T-helper 1 cell treated with Interleukin-12 subunit alpha and Interleukin-12 subunit beta and Interleukin-4 antibody, amounts not matched to agents 30 μg/mL and 1 μg/mL, for 36 hours (primary cell): ENCODE data around the gene MAPRE3.

Source experiments
- H3K27ac Mint-ChIP-seq: one replicate; pipeline ENCODE4 v1.8.0; 2021; ENCODE audit warnings: mild to moderate bottlenecking, mixed read lengths
- H3K27me3 Mint-ChIP-seq: one replicate; pipeline ENCODE4 v1.8.0; 2021; ENCODE audit warnings: low read depth, mixed read lengths
- H3K36me3 Mint-ChIP-seq: one replicate; pipeline ENCODE4 v1.8.0; 2021; ENCODE audit warnings: low read depth, mixed read lengths
- H3K4me1 Mint-ChIP-seq: one replicate; pipeline ENCODE4 v1.8.0; 2021; ENCODE audit warnings: low read depth, mixed read lengths
- H3K4me3 Mint-ChIP-seq: one replicate; pipeline ENCODE4 v1.8.0; 2021; ENCODE audit warnings: mild to moderate bottlenecking, moderate library complexity, mixed read lengths
- H3K9me3 Mint-ChIP-seq: one replicate; pipeline ENCODE4 v1.8.0; 2021; ENCODE audit warnings: mixed read lengths

MAPRE3 gene

DNA sequence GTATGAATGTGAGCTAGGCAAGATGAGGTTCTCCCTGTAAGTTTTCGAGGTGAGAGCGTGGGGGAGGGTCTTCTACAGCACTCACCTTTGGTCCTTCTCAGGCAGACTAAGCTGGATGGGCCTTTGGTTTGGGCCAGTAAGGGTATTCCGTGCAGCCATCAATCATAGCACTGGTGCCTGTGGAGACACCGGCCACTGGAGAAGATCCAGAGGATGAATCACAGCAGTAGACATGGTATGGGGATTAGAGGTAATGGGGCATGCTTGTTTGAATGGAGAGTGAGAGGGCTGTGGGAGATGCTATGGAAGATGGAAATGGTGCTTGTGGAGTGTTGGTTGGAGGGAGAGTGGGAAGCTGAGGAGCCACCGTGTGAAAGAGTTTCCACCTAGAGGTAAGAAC is 16.1 kb downstream of the MAPRE3 start:
- H3K27ac Mint-ChIP-seq, result no peak overlapping the region
- no peaks in the 10 kb centered on the region for H3K9me3 Mint-ChIP-seq
- no peaks in the 10 kb centered on the region for H3K27me3 Mint-ChIP-seq
- H3K4me1 Mint-ChIP-seq, result no peaks in the 10 kb centered on the region
- no peak overlapping the region for H3K4me3 Mint-ChIP-seq
- no peaks in the 10 kb centered on the region for H3K36me3 Mint-ChIP-seq

DNA sequence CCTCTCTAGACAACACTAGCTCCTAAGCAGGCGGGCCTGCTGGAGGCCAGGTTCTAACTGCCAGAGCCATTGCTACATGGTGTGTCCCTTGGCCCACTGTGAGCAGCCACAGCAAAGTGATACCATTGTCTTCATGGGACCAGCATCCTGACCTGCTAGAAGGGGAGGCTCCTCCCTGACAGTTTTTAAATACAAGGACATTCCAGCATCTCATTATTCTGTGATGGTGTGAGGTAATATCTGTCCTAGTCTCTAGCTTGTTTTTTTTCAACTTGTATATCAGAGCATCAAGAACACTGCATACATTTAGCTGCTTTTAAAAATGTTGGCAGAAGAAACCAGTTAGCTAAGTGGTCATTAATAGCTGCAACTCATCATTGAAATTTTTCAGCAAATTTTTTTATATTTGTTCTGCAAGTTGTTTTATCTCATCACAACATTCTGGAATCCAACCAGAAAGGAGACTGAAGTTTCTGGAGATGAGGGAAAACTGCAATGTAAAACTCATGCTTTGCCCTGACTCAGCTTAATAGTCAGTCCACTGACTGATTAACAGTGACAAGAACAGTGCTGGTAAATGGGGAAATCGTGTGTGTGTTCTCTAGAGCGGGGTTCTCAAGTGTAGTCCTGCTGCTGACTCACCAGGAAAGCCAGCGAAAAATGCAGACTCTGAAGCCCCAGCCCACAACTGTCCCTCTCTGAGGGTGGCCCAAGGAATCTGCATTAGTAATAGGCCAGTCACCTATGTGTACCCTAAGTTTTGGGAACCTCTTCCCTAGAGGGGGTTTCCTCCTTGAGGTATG is 17.8 kb downstream of the MAPRE3 start:
- Mint-ChIP-seq H3K36me3 (peaks cover 1% of the 10 kb centered on the region), H3K27me3 (peaks cover 3% of the 10 kb centered on the region)

DNA sequence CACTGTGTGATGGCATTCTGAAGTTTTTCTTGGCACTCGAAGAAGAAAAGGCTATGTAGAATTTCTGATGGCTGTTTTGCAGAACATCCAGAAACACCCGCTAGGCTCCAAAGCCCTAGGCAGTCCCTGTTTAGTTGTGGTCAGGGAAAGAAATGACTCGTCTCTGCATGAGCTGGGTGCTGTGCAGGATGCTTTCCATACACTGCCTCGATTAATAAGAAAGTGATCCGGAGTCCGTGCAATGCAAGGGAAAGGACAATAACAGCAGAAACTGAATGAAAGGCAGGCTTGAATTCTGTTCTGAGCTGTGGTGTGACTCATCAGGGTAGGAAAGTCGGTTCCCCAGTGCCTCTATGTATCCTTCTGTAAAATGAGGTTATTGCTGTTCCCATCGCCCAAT is 18.7 kb downstream of the MAPRE3 start:
- Mint-ChIP-seq H3K4me1 (no peaks in the 10 kb centered on the region), H3K36me3 (peaks cover 1% of the 10 kb centered on the region), H3K27ac (no peak overlapping the region), H3K27me3 (peaks cover 3% of the 10 kb centered on the region), H3K9me3 (no peaks in the 10 kb centered on the region), H3K4me3 (no peak overlapping the region)

More for the DNA sequence above, 17.8 kb downstream of the MAPRE3 start:
- no peak overlapping the region for H3K4me3 Mint-ChIP-seq
- H3K4me1 Mint-ChIP-seq, result no peaks in the 10 kb centered on the region
- H3K27ac Mint-ChIP-seq, result no peak overlapping the region
- H3K9me3 Mint-ChIP-seq, result no peaks in the 10 kb centered on the region

DNA sequence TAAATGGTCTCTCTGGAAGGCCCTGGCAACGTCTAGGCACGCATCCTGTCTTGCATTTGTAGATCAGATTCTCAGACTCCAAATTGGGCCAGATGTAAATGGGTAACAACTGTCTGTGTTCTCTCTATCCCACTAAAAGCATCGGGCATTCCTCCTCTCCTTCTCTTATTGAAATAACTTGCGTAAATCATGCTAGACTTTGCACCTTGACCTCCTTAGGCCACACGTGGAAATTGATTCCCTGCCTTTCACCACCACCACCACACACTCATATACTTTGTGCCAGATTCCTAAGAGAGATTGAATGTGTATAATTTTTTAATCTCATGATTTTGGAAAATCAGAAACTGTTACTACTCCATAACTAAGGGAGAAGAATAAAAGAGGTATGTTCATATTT is 21.3 kb downstream of the MAPRE3 start:
- Mint-ChIP-seq H3K27ac (no peak overlapping the region), H3K4me1 (no peaks in the 10 kb centered on the region), H3K9me3 (no peaks in the 10 kb centered on the region), H3K27me3 (peaks cover 3% of the 10 kb centered on the region), H3K4me3 (no peak overlapping the region), H3K36me3 (peaks cover 1% of the 10 kb centered on the region)

DNA sequence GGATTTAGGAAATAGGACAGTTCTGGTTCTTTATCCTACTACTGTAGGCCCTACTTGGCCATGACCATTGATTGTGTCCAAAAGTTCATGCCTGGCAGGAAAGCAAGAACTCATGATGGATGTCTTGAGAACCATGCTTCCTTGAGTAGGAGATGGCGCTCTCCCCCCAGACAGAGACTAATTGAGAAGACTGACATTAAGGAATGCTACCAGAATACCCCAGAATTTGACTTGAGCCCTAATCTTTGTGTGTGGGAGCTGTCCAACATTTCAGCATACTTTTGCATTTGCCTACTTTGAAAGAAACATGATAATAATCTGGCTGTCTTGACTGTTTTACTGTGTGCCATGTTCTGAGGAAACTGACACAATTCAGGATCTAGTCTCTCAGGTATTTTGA is 23.3 kb downstream of the MAPRE3 start:
- no peaks in the 10 kb centered on the region for H3K9me3 Mint-ChIP-seq
- H3K4me3 Mint-ChIP-seq, result no peak overlapping the region
- peaks cover 3% of the 10 kb centered on the region for H3K27me3 Mint-ChIP-seq
- no peaks in the 10 kb centered on the region for H3K4me1 Mint-ChIP-seq
- H3K27ac Mint-ChIP-seq, result no peak overlapping the region
- H3K36me3 Mint-ChIP-seq, result peaks cover 1% of the 10 kb centered on the region

DNA sequence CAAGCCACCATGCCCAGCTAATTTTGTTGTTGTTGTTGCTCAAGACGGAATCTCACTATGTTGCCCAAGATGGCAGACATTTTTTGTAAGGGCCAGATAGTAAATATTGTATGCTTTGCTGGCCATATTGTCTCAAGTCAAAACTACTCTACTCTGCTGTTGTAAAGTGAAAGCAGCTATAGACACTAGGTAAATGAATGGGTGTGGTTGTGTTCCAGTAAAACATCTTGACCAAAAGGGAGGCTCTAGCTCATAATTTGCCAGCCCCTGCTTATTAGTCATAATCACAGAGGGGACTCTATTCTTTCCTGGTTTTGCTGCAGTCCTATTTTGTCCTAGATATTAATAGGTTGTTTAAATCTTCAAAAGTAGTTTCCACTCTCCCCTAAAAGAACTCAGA is 24.5 kb downstream of the MAPRE3 start:
- H3K9me3 Mint-ChIP-seq, result no peaks in the 10 kb centered on the region

DNA sequence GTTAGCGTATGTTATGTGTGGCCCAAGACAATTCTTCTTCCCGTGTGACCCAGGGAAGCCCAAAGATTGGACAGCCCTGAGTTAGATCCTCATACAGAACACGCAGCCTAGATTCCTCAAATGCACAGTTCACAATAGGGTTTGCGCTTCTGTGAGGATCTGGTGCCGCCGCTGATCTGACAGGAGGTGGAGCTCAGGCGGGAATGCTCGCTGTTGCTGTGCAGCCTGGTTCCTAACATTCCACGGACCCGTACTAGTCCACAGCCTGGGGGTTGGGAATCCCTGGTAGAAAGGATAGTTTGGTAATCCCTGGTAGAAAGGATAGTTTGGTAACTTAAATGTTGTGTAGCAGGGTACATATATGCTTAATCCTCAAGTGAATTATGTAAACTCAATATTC is 27.0 kb downstream of the MAPRE3 start:
- H3K27me3 Mint-ChIP-seq, result peaks cover 8% of the 10 kb centered on the region
- peaks cover 1% of the 10 kb centered on the region for H3K36me3 Mint-ChIP-seq
- no peaks in the 10 kb centered on the region for H3K4me1 Mint-ChIP-seq
- H3K9me3 Mint-ChIP-seq, result no peaks in the 10 kb centered on the region
- H3K4me3 Mint-ChIP-seq, result no peak overlapping the region
- H3K27ac Mint-ChIP-seq, result no peak overlapping the region

More for the DNA sequence above, 24.5 kb downstream of the MAPRE3 start:
- H3K36me3 Mint-ChIP-seq, result peaks cover 1% of the 10 kb centered on the region
- H3K27me3 Mint-ChIP-seq, result peaks cover 3% of the 10 kb centered on the region
- H3K4me3 Mint-ChIP-seq, result no peak overlapping the region
- no peak overlapping the region for H3K27ac Mint-ChIP-seq
- no peaks in the 10 kb centered on the region for H3K4me1 Mint-ChIP-seq

DNA sequence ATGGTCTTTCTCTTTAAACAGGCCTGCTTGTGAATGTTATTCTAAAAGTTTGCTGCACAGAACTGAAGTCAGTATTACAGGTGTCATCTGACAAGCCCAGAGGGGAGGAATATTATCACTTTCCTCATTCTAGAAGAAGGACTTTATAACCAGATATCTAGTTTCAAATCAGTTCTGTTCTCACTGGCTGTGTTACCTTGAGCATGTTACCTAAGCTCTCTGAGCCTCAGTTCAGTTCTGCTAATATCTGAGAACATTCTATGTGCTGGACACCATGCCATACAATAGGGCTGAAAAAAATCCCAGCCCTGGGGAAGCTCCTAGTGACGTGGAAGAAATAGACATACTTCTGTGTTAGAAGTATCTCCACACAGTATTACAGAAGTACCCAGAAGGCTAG is 27.9 kb downstream of the MAPRE3 start:
- peaks cover 5% of the 10 kb centered on the region for H3K27me3 Mint-ChIP-seq
- H3K4me1 Mint-ChIP-seq, result no peaks in the 10 kb centered on the region
- no peak overlapping the region for H3K27ac Mint-ChIP-seq
- no peak overlapping the region for H3K4me3 Mint-ChIP-seq
- no peaks in the 10 kb centered on the region for H3K36me3 Mint-ChIP-seq
- no peaks in the 10 kb centered on the region for H3K9me3 Mint-ChIP-seq

DNA sequence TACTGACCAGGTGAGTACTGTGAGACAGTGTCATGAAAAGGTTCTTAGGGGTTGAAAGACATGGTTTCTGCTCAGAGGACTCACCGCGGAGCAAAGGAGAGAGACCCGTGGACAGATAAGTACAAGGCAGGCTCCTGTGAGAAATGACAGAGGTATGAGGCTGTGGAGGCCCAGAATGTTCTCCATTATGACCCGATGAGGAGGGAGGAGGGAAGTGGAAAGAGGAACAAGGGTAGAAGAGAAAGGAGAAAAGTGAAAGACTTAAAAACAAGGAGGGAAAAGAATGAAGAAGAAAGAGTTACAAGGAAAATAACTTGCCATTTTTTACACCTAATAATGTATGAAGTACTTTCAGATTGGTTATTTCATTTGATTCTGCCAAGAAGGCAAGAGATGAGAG is 29.8 kb downstream of the MAPRE3 start:
- no peak overlapping the region for H3K27ac Mint-ChIP-seq
- no peaks in the 10 kb centered on the region for H3K4me1 Mint-ChIP-seq
- no peak overlapping the region for H3K4me3 Mint-ChIP-seq
- H3K27me3 Mint-ChIP-seq, result peaks cover 10% of the 10 kb centered on the region
- no peaks in the 10 kb centered on the region for H3K36me3 Mint-ChIP-seq
- H3K9me3 Mint-ChIP-seq, result no peaks in the 10 kb centered on the region

DNA sequence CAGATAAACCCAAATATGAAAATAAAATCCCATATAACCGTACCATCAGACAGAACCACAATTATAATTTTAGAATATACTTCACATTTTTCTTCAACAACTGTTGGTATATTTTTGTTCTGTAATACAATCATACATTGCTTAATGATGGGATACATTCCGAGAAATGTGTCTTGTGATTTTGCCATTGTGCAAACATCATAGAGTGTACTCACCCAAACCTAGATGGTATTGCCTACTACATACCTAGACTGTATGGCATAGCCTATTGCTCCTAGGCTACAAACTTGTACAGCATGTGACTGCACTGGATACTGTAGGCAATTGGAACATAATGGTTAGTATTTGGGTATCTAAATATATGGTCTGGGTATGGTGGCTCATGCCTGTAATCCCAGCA is 30.6 kb downstream of the MAPRE3 start:
- Mint-ChIP-seq H3K4me1 (no peaks in the 10 kb centered on the region), H3K27me3 (peaks cover 13% of the 10 kb centered on the region), H3K9me3 (no peaks in the 10 kb centered on the region), H3K27ac (no peak overlapping the region), H3K4me3 (no peak overlapping the region), H3K36me3 (no peaks in the 10 kb centered on the region)

DNA sequence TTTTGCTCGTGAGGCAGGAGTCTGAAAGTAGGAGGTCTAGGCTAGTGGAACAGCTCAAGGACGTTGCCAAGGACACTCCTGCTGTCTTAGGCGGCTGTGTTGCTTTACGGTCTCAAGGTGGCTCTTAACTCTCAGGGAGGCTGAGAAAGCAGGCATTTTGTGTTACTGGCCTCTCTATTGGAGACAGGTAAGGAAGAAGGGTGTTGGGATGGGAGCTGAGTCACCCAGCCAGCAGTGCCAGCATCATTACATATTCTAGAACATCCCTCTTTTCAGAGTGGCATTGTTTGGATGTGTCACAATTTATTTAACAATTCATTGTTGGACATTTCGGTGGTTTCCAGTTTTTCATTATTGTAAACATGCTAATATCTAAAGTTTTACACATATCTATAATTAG is 31.5 kb downstream of the MAPRE3 start:
- H3K4me1 Mint-ChIP-seq, result no peaks in the 10 kb centered on the region
- no peaks in the 10 kb centered on the region for H3K36me3 Mint-ChIP-seq
- no peak overlapping the region for H3K27ac Mint-ChIP-seq
- no peaks in the 10 kb centered on the region for H3K9me3 Mint-ChIP-seq
- H3K4me3 Mint-ChIP-seq, result no peak overlapping the region
- peaks cover 15% of the 10 kb centered on the region for H3K27me3 Mint-ChIP-seq

DNA sequence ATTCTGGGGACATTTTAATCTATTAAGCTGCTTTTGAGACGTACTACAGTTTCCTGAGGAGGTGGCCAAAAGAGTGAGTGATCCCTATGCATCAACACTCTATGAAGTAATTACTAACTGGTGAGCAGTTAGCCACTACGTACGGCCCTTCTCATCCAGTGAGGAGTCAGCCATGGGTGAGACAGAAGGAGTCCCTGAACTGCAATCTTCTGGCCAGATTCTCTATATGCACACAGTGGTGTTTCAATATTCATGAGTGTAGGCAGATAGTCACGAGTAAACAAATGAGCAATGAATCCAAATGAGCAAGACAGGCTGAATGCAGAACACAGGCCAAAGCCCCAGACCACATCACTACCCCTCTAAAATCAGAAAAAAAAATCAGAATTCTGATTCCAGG is 32.6 kb downstream of the MAPRE3 start:
- H3K4me1 Mint-ChIP-seq, result no peaks in the 10 kb centered on the region
- H3K9me3 Mint-ChIP-seq, result no peaks in the 10 kb centered on the region
- H3K27me3 Mint-ChIP-seq, result peaks cover 24% of the 10 kb centered on the region
- no peaks in the 10 kb centered on the region for H3K36me3 Mint-ChIP-seq
- H3K27ac Mint-ChIP-seq, result no peak overlapping the region
- H3K4me3 Mint-ChIP-seq, result no peak overlapping the region

DNA sequence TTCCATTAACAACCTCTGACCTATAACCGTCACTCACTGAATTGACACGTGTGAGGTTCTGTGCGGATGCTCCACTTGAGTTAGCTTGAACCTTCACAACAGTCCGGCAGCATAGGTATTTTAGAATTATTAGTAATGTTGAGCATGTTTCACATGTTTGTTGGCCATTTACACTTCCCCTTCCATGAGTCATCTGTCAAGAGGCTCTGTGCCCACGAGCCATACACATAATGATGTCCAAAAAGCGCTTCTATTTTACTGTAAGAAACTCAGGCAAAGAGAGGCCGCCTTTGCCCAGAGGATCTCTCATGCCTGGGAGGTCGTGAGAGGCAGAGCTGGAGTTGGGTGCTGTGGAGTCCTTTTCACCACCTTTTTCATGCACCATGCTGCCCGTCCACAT is 33.4 kb downstream of the MAPRE3 start:
- Mint-ChIP-seq H3K9me3 (no peaks in the 10 kb centered on the region), H3K36me3 (no peaks in the 10 kb centered on the region), H3K4me1 (no peaks in the 10 kb centered on the region), H3K27me3 (peaks cover 31% of the 10 kb centered on the region), H3K27ac (no peak overlapping the region), H3K4me3 (no peak overlapping the region)

DNA sequence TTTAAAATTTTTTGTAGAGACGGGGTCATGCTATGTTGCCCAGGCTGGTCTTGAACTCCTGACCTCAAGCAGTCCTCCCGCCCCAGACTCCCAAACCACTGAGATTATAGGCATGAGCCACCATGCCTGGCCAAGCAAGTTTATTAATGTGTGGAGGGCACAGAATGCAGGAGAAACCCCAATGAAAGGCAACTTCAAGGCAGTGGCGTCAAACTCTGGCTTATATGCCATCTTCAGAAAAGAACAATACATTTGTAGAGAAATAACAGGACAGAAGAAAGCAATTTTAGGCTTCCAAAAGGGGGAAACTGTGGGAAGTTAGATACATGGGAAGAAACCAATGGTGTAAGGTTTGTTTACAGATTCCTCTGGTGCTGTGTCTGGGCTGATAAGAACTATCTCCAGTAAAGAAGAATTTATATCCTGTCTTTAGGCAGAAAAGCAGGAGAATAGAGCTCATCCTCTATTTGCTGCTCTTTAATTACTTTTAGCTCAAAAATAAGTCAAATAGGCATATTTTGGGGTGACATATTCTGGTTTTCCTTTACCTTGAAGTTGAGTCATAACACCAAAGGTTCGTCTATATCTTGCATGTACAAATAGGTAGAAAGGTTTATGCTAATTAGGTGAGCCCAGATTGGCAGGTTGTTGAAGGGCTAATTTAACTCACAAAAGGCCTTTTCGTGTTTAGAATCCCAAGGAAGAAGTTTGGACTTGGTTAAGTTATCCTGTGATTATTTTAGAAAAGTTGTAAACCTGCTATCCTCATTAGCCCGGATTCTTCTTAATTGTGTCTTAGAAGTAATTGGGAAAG is 36.4 kb downstream of the MAPRE3 start:
- Mint-ChIP-seq H3K27me3 (peaks cover 41% of the 10 kb centered on the region), H3K9me3 (no peaks in the 10 kb centered on the region), H3K4me1 (peaks cover 3% of the 10 kb centered on the region), H3K27ac (no peak overlapping the region), H3K4me3 (no peak overlapping the region), H3K36me3 (no peaks in the 10 kb centered on the region)
